Posterior cingulate gyrus (tissue), 11 donors: ENCODE measurements around the gene TIMM29.

Source experiments
- DNase-seq, 10 donors: peaks; one replicate each; pipeline versions ENCODE4 v3.0.0 to v3.0.0-alpha.2; 2020 to 2021; ENCODE audit warnings: mixed read lengths in 3 of 10
- intact Hi-C: fragments of 100-400 bp; cut with DNase I; formaldehyde crosslinking; loops from one replicate; pipeline ENCODE4 v1.15.1; 2023

TIMM29 gene

DNA sequence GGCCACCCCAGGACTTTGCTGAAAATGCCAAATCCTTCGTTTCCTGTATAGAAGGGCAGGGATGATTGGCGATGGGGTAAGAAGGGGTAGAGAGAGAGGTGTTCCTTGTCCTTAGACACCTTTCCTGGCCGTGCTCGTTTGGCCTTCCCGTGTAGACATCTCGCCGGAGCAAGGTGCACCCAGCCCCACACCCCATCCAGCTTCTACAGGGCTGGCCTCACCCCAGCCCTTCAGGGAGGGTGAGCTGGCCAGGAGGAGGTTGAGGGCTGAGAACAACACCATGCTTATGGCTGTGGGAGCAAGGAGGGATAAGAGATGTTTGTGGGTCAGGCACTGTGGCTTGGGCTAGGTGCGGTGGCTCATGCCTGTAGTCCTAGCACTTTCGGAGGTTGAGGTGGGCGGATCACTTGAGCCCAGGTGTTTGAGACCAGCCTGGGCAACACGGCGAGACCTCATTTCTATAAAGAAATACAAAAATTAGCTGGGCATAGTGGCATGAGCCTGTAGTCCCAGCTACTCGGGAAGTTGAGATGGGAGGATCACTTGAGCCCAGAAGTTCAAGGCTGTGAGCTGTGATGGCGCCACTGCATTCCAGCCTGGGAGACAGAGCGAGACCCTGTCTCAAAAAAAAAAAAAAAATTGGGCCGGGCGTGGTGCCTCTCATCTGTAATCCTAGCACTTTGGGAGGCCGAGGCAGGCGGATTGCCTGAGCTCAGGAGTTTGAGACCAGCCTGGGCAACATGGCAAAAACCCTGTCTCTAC, 47.7 kb downstream of the TIMM29 start:
- no peak for DNase-seq
- intact Hi-C loops = no loop called here

DNA sequence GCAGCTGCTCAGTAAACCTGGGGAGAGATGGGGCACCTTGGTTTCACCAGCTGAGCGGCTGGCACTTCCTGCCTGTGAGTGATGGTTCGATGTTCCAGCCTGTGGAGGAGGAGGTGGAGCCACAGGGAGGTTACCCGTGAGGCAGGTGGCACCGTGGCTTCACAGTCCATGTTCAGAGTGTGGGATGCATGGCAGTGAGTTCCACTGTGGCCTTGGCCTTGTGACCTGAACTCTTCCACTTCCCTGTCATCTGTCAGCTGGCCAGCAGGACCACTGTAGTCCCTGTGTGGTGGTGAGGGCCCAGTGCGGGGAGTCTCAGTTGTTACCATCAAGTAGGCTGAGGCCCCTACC, 49.1 kb downstream of the TIMM29 start:
- no peak for DNase-seq
- intact Hi-C loops = no loop called here
